Stimulated activated CD8-positive, alpha-beta memory T cell treated with anti-CD3 and anti-CD28 coated beads, Interleukin-7, amount 100 ng/mL, for 4 hours (primary cell): ENCODE data around the gene AEN.

Experiments
- DNase-seq, 2 donors: peaks; one replicate each; pipeline ENCODE4 v3.0.0-alpha.2; 2020; ENCODE audit warnings: low read depth in 2 of 2

The AEN gene

DNA sequence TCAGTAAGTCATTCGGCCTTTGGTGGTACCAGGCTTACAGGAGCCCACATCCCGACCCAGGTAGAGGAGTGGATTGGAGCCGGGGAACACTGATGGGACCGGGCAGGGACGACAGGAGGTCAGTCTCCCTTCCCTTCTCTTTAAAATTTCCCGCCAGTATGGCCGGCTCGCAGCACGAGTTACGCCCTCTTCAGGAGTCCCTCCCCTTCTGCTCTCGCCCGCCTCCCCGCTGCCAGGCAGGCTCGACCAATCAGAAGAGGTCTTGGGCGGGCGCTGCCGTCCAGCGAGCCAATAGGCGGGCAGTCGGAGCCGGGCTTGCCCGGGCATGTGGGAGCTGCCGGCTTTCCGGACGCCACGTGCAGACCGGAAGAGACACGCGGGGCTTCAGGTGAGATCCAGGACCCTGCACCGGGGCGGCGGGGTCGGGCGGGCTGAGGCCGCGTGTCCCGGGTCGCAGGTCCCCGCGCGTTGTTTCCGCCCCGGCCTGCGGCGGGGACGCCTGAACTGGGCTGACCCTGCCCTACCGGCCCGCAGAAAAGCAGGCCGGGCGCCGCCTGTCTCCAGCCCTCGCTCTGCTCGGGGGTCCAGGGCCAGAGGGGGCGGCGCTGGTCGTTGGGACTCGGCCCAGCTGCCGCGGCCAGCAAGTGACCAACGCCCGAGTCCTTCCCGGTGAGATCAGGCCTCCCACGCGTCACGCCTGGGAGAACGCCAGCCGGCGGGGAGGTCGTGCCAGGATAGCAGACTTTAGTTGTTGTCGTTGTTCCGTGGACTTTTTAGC lies at the start of gene AEN:
Gene AEN, plus strand, starts transcription at position 346 of the 778 bp plus-strand sequence. CDS start 4,870 bp downstream, outside the sequence.
- DNase-seq, result peak; percentile 89 to 93

DNA sequence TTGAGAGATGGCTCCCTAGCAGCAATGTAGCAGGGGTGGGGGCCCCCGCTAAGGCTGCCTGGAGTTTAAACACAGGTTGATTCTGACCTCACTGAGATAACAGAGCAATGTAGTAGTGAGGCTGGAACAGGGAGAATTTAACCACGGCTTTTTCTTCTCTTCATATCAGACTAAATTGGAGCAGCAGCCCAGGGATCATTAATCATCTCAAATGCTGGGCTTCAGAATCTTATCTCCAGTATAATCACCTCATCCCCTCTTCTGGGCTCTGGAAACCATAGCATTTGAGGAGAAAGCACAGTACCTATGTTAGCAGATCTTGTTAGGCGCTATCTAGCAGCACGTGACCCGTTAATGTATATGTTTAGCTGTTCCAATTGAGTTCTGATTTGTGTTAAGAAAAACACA lies 49.3 kb upstream of the AEN start:
- DNase-seq, result no peak

GRCh38 chr15:88574077-88574476 lies 47.1 kb upstream of the AEN start:
- no peak for DNase-seq

DNA sequence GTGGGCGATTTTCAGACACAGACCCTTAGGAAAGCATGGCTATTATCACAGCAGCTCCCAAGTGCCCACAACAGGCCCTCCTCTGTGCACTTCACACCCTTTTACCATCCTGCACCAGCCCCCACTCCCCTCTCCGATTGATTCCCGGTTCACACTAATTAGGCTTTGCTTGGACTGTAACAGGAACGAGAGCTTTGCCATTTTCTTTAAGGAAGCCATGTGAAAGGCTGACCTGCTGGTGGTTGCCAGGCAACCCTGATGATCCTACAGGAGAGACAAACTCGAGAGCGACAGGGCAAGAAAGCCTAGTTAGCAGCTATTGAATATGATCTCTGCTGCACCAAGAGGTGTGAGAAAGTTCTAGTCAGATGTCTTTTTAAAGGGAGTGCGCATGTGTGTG lies 46.5 kb upstream of the AEN start:
- no peak for DNase-seq

DNA sequence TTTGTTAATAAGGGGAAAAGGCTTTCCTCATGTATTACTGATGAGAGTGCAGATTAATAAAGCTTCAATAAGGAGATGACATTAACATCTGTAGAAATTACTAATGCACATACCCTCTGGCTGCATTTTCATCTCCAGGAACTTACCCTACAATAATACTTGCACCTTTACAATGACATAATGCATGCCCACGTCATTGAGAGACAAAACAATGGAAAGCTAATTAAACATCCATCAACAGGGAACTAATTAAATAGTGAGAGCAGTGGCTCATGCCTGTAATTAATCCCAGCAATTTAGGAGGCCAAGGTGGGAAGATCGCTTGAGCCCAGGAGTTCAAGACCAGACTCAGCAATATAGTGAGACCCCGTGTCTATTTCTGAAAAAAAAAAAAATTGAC lies 41.8 kb upstream of the AEN start:
- no peak for DNase-seq

DNA sequence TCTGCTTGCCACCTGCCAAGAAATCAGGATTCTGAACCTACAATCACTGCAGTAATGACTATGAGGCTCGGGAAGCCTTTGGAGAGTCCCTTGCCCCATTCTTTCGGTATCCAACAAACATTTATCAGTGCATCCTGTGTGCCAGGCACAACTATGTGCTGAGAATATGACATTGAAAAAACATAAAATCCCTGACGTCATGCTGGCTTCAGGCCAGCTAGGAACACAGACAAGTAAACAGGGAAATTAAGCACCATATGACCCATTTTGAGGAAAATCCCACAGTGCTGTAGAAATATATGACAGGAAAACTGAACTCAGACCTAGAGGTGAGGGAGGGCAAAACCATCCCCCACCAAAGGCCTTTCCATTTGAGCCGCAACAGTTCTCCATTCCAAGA lies 40.6 kb upstream of the AEN start:
- no peak for DNase-seq

DNA sequence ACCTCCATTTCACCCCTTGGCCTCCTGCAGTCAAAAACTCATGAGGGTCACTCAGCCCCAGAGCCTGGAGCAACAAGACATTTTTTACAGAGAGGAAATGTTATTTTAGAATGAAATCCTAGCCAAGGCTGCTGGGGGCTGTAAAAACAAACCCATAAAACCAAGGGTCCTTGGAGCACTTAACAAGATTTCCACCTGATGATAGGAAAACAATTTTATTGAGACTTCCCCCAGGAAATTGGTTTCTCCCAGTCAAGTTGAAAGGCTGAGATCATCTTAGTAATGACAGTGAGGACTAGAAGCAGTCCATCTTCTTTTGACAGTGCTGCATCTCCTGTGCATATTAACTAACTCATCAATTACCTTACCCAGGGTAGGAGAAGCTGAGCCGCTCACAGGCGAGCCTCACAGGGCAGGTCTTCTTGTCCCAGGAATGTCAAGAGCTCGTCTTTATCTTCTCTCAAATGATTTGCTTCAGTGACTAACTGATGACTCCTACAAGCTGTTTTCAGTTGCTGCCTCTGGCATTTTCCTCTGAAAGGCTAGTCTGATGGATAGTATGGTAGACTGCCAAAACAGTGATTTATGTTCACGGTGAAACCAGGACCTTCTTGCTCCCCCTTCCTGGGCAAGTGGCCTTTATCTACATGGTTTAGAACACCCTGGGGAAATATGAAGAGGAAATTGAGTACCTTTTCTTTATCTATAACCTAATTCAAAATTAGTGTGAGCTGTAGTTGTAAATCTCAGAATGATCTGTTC lies 34.6 kb upstream of the AEN start:
- no peak for DNase-seq

- DNase-seq, result no peak
Observed at GRCh38 chr15:88590759-88591158, 30.4 kb upstream of the AEN start.

- DNase-seq, result no peak
Observed at GRCh38 chr15:88591384-88591783, 29.8 kb upstream of the AEN start.

DNA sequence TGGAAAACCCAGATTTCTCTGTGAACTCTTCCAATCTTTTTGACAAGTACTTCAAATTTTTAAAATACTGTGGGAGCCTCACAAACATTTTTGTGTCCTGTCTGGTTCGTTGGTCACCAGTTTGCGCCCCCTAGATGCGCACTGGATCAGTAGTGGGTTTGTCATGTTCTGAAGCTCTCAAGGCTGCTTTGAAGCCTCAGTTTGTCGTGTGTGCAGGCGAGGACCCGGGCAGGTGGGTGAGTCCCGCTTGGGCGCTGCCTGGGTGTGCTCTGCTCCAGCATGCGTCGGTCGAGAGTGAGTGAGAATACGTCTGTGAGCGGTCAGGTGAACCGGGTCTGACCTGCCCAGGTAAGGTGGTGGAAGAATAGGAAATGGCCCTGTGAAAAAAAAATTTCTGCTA lies 17.3 kb upstream of the AEN start:
- no peak for DNase-seq

GRCh38 chr15:88604381-88605188 lies 16.6 kb upstream of the AEN start:
- no peak for DNase-seq

- DNase-seq, result no peak
Observed at GRCh38 chr15:88605189-88606069, 15.7 kb upstream of the AEN start.

DNA sequence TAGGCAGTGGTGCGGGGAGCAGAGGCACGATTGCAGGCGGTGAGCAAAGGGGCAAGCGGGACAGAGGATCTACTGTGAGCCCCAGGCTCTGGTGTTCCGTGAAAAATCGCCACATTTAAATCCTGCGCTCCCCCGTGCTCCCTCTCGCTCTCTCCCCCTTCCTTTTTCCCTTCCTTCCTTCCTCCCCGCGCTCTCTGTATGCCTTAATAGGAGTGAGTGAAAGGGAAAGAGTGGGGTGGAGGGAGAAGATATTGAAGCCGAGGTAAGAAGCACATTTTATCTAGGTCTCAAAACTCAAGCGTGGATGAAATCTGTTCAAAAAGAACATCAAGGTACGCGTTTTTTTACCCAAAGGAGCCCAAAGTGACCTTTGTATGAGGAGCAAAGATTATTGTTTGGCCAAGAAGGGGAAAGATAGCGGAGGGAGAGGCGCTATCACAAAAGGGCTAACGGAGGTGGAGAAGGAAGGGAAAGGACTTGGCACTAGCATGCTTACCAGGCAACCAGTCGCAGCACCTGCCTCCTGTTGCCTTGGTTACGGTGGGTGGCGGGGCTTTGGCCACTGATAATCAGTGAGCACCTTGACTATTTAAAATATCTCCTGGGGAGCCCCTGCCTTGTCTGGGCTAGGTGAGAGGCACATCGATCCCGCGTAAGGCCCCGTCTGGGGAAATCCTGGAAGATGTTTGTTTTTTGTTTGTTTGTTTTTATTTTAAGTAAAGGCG lies 14.9 kb upstream of the AEN start:
- DNase-seq, result no peak

- no peak for DNase-seq
Observed at GRCh38 chr15:88607951-88608350, 13.2 kb upstream of the AEN start.

- no peak for DNase-seq
Observed at GRCh38 chr15:88608607-88609181, 12.4 kb upstream of the AEN start.

GRCh38 chr15:88609344-88610090 lies 11.6 kb upstream of the AEN start:
- DNase-seq, result no peak

GRCh38 chr15:88610701-88611231 lies 10.4 kb upstream of the AEN start:
- DNase-seq, result no peak

GRCh38 chr15:88612186-88612796 lies 8.8 kb upstream of the AEN start:
- no peak for DNase-seq
